ENCODE data around the gene HTATIP2.

The HTATIP2 gene

DNA sequence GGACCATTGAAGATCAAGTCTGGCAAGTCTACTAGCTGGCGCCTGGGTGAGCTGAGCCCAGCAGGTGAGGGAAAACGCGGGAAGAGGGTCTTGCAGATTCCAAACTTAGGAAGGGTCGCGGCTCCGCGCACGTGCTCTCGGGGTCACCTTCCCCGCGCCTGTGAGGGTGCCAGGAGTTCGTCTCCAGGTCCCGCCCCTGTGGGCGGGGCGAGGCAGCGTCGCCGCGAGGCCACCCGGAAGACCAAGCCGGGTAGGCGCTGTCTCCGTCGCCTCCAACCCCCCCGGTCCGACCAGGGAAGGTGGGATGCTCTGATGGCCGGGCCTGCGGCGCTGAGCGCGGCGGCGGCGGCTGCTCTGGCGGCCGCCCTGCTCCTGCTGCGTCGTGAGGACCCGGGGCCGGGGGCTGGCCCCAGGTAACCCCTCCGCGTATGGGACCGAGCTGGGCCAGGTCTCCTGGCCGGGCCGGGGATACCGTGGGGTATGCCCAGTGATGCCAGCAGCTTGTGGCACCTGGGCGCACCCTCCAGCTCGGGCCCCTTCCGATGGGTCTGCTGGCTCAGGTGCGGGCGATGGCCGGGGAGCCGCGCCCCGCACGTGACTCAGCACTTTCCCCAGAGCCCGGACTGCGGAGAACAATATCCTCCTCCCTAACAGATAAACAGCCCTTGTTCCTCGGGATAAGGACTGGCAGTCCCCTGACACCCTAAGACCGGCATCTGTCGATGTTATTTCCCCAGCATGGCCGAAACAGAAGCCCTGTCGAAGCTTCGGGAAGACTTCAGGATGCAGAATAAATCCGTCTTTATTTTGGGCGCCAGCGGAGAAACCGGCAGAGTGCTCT, at the start of gene HTATIP2:
HTATIP2 (plus strand) TSS at position 215 of the 841 bp plus-strand sequence; CDS start at position 739, 524 bp downstream.
- CTCF ChIA-PET: interaction anchor here (1.4 to 4.0 kb wide), 3 partner anchors 9 to 236 kb away, joined by 4 to 27 read pairs (median 6); no protein-coding TSS in a partner anchor
- POLR2A ChIA-PET: no interaction called here
- TF ChIP-seq, protein P1, sequence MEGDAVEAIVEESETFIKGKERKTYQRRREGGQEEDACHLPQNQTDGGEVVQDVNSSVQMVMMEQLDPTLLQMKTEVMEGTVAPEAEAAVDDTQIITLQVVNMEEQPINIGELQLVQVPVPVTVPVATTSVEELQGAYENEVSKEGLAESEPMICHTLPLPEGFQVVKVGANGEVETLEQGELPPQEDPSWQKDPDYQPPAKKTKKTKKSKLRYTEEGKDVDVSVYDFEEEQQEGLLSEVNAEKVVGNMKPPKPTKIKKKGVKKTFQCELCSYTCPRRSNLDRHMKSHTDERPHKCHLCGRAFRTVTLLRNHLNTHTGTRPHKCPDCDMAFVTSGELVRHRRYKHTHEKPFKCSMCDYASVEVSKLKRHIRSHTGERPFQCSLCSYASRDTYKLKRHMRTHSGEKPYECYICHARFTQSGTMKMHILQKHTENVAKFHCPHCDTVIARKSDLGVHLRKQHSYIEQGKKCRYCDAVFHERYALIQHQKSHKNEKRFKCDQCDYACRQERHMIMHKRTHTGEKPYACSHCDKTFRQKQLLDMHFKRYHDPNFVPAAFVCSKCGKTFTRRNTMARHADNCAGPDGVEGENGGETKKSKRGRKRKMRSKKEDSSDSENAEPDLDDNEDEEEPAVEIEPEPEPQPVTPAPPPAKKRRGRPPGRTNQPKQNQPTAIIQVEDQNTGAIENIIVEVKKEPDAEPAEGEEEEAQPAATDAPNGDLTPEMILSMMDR (IDR thresholded peaks at IDR 0.05; ENCODE audit: control extremely low read depth, extremely low read depth, low read depth, missing control alignments): no peak
- DNase-seq (ENCODE audit: extremely low spot score): peak; percentile 84

DNA sequence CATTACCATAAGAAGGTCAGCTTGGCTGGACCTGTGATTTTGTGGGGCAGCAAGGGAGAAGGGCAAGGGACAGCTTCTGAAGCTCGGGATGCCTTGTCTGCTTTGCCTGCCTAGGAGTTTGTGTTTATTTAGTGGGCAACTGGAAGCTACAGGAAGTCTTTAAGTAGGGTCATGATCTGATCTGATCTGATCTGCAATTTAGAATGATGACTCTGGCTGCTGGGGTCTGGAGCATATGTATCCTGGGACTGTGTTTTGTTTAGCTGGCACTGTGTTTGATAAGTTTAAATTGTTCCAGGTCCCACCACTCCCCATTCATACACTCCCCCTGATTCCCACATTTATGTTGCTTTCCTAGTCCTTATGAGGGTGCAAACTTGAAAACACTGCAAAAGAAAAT, 47.7 kb upstream of the HTATIP2 start:
- TF ChIP-seq, protein P1 (IDR thresholded peaks at IDR 0.05; ENCODE audit: control extremely low read depth, extremely low read depth, low read depth, missing control alignments): no peak
- no peak for DNase-seq (ENCODE audit: extremely low spot score)
- CTCF ChIA-PET: no interaction called here
- POLR2A ChIA-PET: no interaction called here

DNA sequence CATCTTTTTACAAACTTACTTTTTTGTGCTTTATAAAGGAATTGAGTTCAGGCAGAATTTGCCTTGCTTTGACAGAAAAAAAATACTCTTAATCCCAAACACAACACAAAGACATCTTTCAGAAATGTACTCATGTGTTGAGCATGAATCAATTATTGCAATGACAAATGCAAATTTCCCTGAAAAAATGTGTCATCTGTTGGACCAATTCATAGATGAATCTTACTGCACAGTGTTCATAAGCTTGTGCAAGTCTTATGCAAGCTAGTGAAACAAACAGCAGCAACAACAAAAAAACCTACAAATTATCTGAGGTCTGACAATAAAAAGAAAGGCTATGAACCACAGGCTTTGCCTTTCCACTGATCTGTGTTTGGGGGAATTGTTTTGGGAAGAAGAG, 42.3 kb upstream of the HTATIP2 start:
- CTCF ChIA-PET: interaction anchor here (1.0 kb wide), 1 partner anchor 28 kb away, joined by 3 read pairs; no protein-coding TSS in a partner anchor
- DNase-seq (ENCODE audit: extremely low spot score): no peak
- POLR2A ChIA-PET: no interaction called here
- TF ChIP-seq, protein P1 (IDR thresholded peaks at IDR 0.05; ENCODE audit: control extremely low read depth, extremely low read depth, low read depth, missing control alignments): no peak

DNA sequence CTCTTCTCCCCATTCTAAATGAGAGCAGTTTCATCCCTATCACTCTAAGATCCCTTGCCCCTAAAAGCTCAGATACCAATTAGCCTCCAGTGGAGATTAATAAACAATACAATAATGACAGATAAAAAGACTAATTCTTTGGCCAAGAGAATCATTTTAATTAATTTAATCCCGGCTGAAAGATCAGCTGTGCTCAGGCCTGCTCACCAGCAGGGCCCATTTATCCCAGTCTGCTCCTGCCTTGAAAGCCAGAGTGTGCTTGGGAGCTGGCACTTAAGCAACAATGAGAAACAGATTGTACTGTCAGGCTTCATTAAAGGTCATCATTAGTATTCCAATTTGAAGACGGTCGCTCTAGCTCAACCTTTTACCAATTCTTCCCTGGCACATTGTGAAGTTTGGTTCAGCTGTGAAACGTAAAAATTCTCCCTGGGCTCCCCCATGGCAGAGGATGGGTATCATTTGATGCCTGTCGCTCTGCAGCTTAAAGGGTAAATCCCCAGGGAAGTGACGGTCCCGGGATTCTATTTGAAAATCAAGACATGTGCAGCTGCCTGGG, 36.1 kb upstream of the HTATIP2 start:
- ChIA-PET CTCF (interaction anchor here (0.9 to 1.4 kb wide), 3 partner anchors 13 to 199 kb away, joined by 3 to 5 read pairs (median 4); no protein-coding TSS in a partner anchor), POLR2A (no interaction called here)
- DNase-seq (ENCODE audit: extremely low spot score): no peak
- TF ChIP-seq, protein P1 (IDR thresholded peaks at IDR 0.05; ENCODE audit: control extremely low read depth, extremely low read depth, low read depth, missing control alignments): no peak

DNA sequence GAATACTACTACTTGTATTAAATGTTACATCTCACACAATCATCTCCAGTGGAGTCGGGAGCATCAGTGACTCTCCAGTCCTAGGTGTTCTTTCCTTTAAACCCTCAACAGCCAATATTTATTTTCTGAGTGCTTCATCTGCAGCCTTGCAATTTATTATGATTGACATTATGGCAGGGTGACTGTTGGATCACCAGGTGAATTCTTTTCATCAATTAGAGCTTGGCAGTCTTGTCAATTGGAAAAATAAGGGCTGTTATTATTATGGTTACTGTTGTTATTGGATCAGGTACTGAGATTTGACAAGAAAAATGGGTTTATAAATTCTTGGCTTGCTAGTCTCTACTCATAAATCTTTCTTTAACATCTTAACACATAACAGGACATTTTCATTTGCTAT, 27.5 kb upstream of the HTATIP2 start:
- no peak for DNase-seq (ENCODE audit: extremely low spot score)
- CTCF ChIA-PET: interaction anchor here (1.3 to 2.0 kb wide), 4 partner anchors 16 to 207 kb away, joined by 3 to 9 read pairs (median 3); no protein-coding TSS in a partner anchor
- POLR2A ChIA-PET: no interaction called here
- TF ChIP-seq, protein P1 (IDR thresholded peaks at IDR 0.05; ENCODE audit: control extremely low read depth, extremely low read depth, low read depth, missing control alignments): no peak

DNA sequence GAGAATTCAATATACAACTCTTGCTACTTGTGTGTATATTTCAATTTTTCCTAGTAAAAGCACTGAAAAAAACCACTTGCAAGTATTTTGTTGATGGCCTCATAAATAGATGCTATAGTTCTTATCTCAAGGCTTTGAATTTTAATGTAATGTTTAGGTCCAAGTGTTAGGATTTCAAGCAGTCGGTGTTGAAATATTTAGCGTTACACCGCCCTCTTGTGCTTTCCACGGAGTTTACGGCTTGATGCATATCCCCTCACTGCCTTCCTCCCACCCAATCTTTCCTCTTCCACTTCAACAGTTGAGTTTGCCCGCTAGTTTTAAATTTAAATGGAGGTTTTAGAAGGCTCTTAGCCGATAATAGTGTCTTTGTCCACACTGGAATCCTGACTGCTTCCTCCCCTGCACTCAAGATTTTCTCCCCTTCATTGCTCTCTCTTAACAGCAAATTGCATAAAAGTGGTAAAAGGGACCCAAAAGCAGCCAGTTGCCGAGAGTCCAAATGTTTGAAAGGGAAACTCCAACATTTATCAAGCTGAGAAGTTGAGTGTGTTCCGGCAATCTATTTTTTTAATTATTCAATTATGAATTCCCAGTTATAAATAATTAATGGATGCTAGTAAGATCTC, 25.9 kb upstream of the HTATIP2 start:
- POLR2A ChIA-PET: no interaction called here
- TF ChIP-seq, protein P1 (IDR thresholded peaks at IDR 0.05; ENCODE audit: control extremely low read depth, extremely low read depth, low read depth, missing control alignments): peak; percentile 42
- CTCF ChIA-PET: interaction anchor here (1.2 to 8.7 kb wide), 3 partner anchors 12 to 210 kb away, joined by 3 to 55 read pairs (median 14); no protein-coding TSS in a partner anchor
- peak; percentile 24 for DNase-seq (ENCODE audit: extremely low spot score)

Measured in GM10248 (cell line).